Endometrial microvascular endothelial cells (primary cell): ENCODE measurements around the gene ZNF747. TPM values are rescaled to one million over a fixed set of nuclear protein-coding genes. Genes with fewer than 3 reads are reported as not detected.

ENCODE experiments used
- in situ Hi-C: cut with HindIII; loops from 2 replicates; pipeline ENCODE4 v1.10.0; 2017; ENCODE audit warnings: low sequenced_read_pairs, low pct_unique_long_range_greater_than_20kb; ENCODE audit errors: inconsistent ontology term
- total RNA-seq: library from RNA; depleted of rRNA; stranded (reverse); fragments of >200 nt; gene quantifications from one replicate; pipeline ENCODE4 v1.2.3, GENCODE V29; 2015; ENCODE audit errors: inconsistent ontology term

ZNF747 gene
- 4.7 TPM for total RNA-seq

GRCh38 chr16:30534368-30535105 is at the start of gene ZNF747:
ZNF747 (minus strand) TSS chr16:30534858; CDS start chr16:30534679, 179 bp downstream.
- in situ Hi-C loops = no loop called here

GRCh38 chr16:30582611-30583340 is 48.1 kb upstream of the ZNF747 start:
- in situ Hi-C loops = no loop called here

GRCh38 chr16:30581457-30581856 is 46.8 kb upstream of the ZNF747 start:
- in situ Hi-C loops = no loop called here

- in situ Hi-C loops = no loop called here
These were observed 40.0 kb upstream of the ZNF747 start for GRCh38 chr16:30574678-30575077.

- in situ Hi-C loops = no loop called here
These were observed 37.0 kb upstream of the ZNF747 start, which contains the start of gene ZNF688 for GRCh38 chr16:30571445-30572322. ZNF688 (minus strand) TSS chr16:30571714; CDS start chr16:30571629, 85 bp downstream.

- in situ Hi-C loops = no loop called here
These were observed 36.2 kb upstream of the ZNF747 start for GRCh38 chr16:30570636-30571444.

- in situ Hi-C loops = no loop called here
These were observed 35.3 kb upstream of the ZNF747 start for GRCh38 chr16:30569746-30570635.

- in situ Hi-C loops = no loop called here
These were observed 34.6 kb upstream of the ZNF747 start for GRCh38 chr16:30569281-30569680.

- in situ Hi-C loops = no loop called here
These were observed 33.5 kb upstream of the ZNF747 start for GRCh38 chr16:30567991-30568638.

- in situ Hi-C loops = no loop called here
These were observed 32.7 kb upstream of the ZNF747 start for GRCh38 chr16:30567160-30567990.

- in situ Hi-C loops = no loop called here
These were observed 31.9 kb upstream of the ZNF747 start for GRCh38 chr16:30566531-30566930.

- in situ Hi-C loops = no loop called here
These were observed 31.3 kb upstream of the ZNF747 start for GRCh38 chr16:30565984-30566383.

- in situ Hi-C loops = no loop called here
These were observed 30.9 kb upstream of the ZNF747 start for GRCh38 chr16:30565526-30565925.

GRCh38 chr16:30562021-30562420 is 27.4 kb upstream of the ZNF747 start:
- in situ Hi-C loops = no loop called here

- in situ Hi-C loops = no loop called here
These were observed 26.6 kb upstream of the ZNF747 start for GRCh38 chr16:30561089-30561816.

- in situ Hi-C loops = no loop called here
These were observed 25.0 kb upstream of the ZNF747 start for GRCh38 chr16:30559690-30560089.
